AG04449 (cell line): Measurements from ENCODE around the gene KRABD2.

ENCODE experiments used
- CTCF ChIA-PET: fragments of 350-600 bp; formaldehyde crosslinking; extraction: SDS; loops from one replicate; lab custom pipeline; 2021; ENCODE audit warnings: antibody characterized with exemption; lab: Yijun Ruan, JAX
- POLR2A ChIA-PET: fragments of 400-600, 350-600 bp; formaldehyde crosslinking; extraction: SDS; loops from one replicate; lab custom pipeline; 2020; ENCODE audit warnings: antibody characterized with exemption, inconsistent platforms; lab: Yijun Ruan, JAX
- DNase-seq: peaks from one replicate; pipeline ENCODE4 v3.0.0-alpha.2; 2010; ENCODE audit warnings: low read depth, low spot score
- H3K4me3 ChIP-seq: 2 replicates; pipeline ENCODE4 v1.5.1; 2011; ENCODE audit warnings: low read depth, mild to moderate bottlenecking, control low read depth, low read length
- CTCF ChIP-seq: IDR thresholded peaks from one replicate; pipeline ENCODE4 v1.5.1; 2011; ENCODE audit warnings: mild to moderate bottlenecking, moderate library complexity, low read length, control low read depth, inconsistent platforms; ENCODE audit not compliant: insufficient read depth; ENCODE audit errors: missing control alignments

KRABD2 gene

GRCh38 chr17:8369944-8370343, 6.6 kb downstream of the KRABD2 start:
- ChIA-PET CTCF (interaction anchor here (1.0 to 2.7 kb wide), 3 partner anchors 8 to 69 kb away, joined by 3 to 18 read pairs (median 4); partner anchors contain the start of gene RPL26), POLR2A (no interaction called here)
- no peak overlapping the region for H3K4me3 ChIP-seq
- no peak for TF ChIP-seq CTCF
- no peak for DNase-seq

- TF ChIP-seq CTCF: no peak
- ChIA-PET POLR2A (no interaction called here), CTCF (no interaction called here)
- H3K4me3 ChIP-seq: no peak overlapping the region
- DNase-seq: no peak
These were observed 8.3 kb downstream of the KRABD2 start for GRCh38 chr17:8368193-8368592.

GRCh38 chr17:8366231-8366630, 10.3 kb downstream of the KRABD2 start:
- DNase-seq: peak; percentile 80
- ChIA-PET CTCF (interaction anchor here (0.8 to 1.0 kb wide), 3 partner anchors 9 to 18 kb away, joined by 3 to 4 read pairs (median 3); no protein-coding TSS in a partner anchor), POLR2A (interaction anchor here (1.0 kb wide), 1 partner anchor 11 kb away, joined by 3 read pairs; the partner anchor contains the start of gene KRABD2)
- TF ChIP-seq CTCF: no peak
- no peak overlapping the region for H3K4me3 ChIP-seq

GRCh38 chr17:8365143-8365542, 11.4 kb downstream of the KRABD2 start:
- H3K4me3 ChIP-seq: no peak overlapping the region
- no peak for TF ChIP-seq CTCF
- no peak for DNase-seq
- CTCF ChIA-PET: interaction anchor here (0.9 to 1.5 kb wide), 4 partner anchors 12 to 44 kb away, joined by 3 to 6 read pairs (median 3); partner anchors contain the start of gene KRABD2
- POLR2A ChIA-PET: interaction anchor here (0.9 kb wide), 1 partner anchor 17 kb away, joined by 3 read pairs; no protein-coding TSS in a partner anchor

- no peak for TF ChIP-seq CTCF
- DNase-seq: no peak
- CTCF ChIA-PET: interaction anchor here (1.5 to 2.9 kb wide), 2 partner anchors 14 to 20 kb away, joined by 6 to 23 read pairs; partner anchors contain the start of gene KRABD2
- H3K4me3 ChIP-seq: no peak overlapping the region
- POLR2A ChIA-PET: no interaction called here
These were observed 13.7 kb downstream of the KRABD2 start for GRCh38 chr17:8362651-8363332.

- no peak for TF ChIP-seq CTCF
- H3K4me3 ChIP-seq: no peak overlapping the region
- no peak for DNase-seq
- CTCF ChIA-PET: interaction anchor here (0.8 to 2.9 kb wide), 3 partner anchors 10 to 23 kb away, joined by 3 to 23 read pairs (median 4); partner anchors contain the start of gene KRABD2
- POLR2A ChIA-PET: interaction anchor here (0.7 to 1.7 kb wide), 2 partner anchors 15 to 114 kb away, joined by 3 to 7 read pairs; partner anchors contain the start of gene KRABD2
These were observed 15.8 kb downstream of the KRABD2 start for GRCh38 chr17:8360751-8361150.
